WERI-Rb-1 (cell line): ENCODE measurements around the gene FNDC4.

Experiments
- DNase-seq: peaks from one replicate; pipeline ENCODE4 v3.0.0-alpha.2; 2020
- H3K27ac ChIP-seq: fragments of 250-450 bp; sonication (Bioruptor Pico); 2 replicates; pipeline ENCODE4 v1.5.1; 2020; ENCODE audit warnings: mild to moderate bottlenecking, moderate library complexity
- H3K27me3 ChIP-seq: fragments of 250-450 bp; sonication (Bioruptor Pico); 2 replicates; pipeline ENCODE4 v1.5.1; 2021; ENCODE audit warnings: mild to moderate bottlenecking, low read depth, moderate library complexity; ENCODE audit not compliant: insufficient read depth, severe bottlenecking
- H3K36me3 ChIP-seq: fragments of 250-450 bp; sonication (Bioruptor Pico); 2 replicates; pipeline ENCODE4 v1.5.1; 2020; ENCODE audit warnings: mild to moderate bottlenecking, moderate library complexity
- H3K4me3 ChIP-seq: 2 replicates; pipeline ENCODE4 v1.5.1; 2011; ENCODE audit warnings: low read depth, mild to moderate bottlenecking, control low read depth, low read length
- H3K9me3 ChIP-seq: fragments of 250-450 bp; sonication (Bioruptor Pico); 2 replicates; pipeline ENCODE4 v1.5.1; 2021; ENCODE audit warnings: mild to moderate bottlenecking, moderate library complexity; ENCODE audit not compliant: severe bottlenecking
- TF ChIP-seq, protein P1 (sequence below): IDR thresholded peaks from 2 replicates; pipeline ENCODE4 v1.5.1; 2011; ENCODE audit warnings: low read depth, mild to moderate bottlenecking, control low read depth, inconsistent platforms, low read length

FNDC4 gene

GRCh38 chr2:27507293-27507692, 12.3 kb upstream of the FNDC4 start:
- H3K27me3 ChIP-seq = no peaks in the 10 kb centered on the region
- no peak overlapping the region for H3K4me3 ChIP-seq
- H3K27ac ChIP-seq = no peak overlapping the region
- DNase-seq = no peak
- TF ChIP-seq, protein P1, sequence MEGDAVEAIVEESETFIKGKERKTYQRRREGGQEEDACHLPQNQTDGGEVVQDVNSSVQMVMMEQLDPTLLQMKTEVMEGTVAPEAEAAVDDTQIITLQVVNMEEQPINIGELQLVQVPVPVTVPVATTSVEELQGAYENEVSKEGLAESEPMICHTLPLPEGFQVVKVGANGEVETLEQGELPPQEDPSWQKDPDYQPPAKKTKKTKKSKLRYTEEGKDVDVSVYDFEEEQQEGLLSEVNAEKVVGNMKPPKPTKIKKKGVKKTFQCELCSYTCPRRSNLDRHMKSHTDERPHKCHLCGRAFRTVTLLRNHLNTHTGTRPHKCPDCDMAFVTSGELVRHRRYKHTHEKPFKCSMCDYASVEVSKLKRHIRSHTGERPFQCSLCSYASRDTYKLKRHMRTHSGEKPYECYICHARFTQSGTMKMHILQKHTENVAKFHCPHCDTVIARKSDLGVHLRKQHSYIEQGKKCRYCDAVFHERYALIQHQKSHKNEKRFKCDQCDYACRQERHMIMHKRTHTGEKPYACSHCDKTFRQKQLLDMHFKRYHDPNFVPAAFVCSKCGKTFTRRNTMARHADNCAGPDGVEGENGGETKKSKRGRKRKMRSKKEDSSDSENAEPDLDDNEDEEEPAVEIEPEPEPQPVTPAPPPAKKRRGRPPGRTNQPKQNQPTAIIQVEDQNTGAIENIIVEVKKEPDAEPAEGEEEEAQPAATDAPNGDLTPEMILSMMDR = no peak
- no peaks in the 10 kb centered on the region for H3K9me3 ChIP-seq
- no peaks in the 10 kb centered on the region for H3K36me3 ChIP-seq

- no peak overlapping the region for H3K4me3 ChIP-seq
- no peaks in the 10 kb centered on the region for H3K36me3 ChIP-seq
- H3K9me3 ChIP-seq = no peaks in the 10 kb centered on the region
- no peaks in the 10 kb centered on the region for H3K27me3 ChIP-seq
- TF ChIP-seq, protein P1 = no peak
- no peak overlapping the region for H3K27ac ChIP-seq
- no peak for DNase-seq
These were observed 11.6 kb upstream of the FNDC4 start for GRCh38 chr2:27506587-27506986.

DNA sequence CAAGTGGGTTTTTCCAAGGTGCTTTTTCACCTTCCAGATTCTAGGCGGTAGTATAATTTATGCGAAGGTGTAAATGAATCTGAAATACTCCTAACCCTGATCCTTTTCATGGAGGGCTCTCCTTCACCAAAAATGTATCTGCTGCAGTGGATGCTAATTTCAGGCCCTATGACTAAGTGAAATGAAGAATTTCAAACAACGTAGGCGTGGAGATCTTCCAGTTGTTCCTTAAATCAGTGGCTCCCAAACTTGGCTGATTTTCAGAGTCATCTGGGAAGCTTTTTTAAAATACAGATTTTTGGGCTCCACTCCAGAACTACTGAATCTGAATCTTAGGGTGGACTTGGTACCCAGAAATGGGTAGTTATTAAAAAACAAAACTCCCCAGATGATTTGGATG, 7.1 kb upstream of the FNDC4 start:
- TF ChIP-seq, protein P1 = no peak
- Histone ChIP-seq H3K36me3 (no peaks in the 10 kb centered on the region), H3K4me3 (no peak overlapping the region), H3K9me3 (no peaks in the 10 kb centered on the region), H3K27me3 (no peaks in the 10 kb centered on the region), H3K27ac (no peak overlapping the region)
- no peak for DNase-seq

GRCh38 chr2:27501042-27501441, 6.0 kb upstream of the FNDC4 start:
- no peaks in the 10 kb centered on the region for H3K9me3 ChIP-seq
- TF ChIP-seq, protein P1 = no peak
- H3K36me3 ChIP-seq = no peaks in the 10 kb centered on the region
- H3K27ac ChIP-seq = no peak overlapping the region
- H3K4me3 ChIP-seq = no peak overlapping the region
- no peak for DNase-seq
- H3K27me3 ChIP-seq = no peaks in the 10 kb centered on the region

GRCh38 chr2:27498975-27499374, 4.0 kb upstream of the FNDC4 start:
- no peak overlapping the region for H3K4me3 ChIP-seq

GRCh38 chr2:27497288-27497627, 2.3 kb upstream of the FNDC4 start:
- no peaks in the 10 kb centered on the region for H3K9me3 ChIP-seq
- no peak overlapping the region for H3K27ac ChIP-seq
- peaks cover 3% of the 10 kb centered on the region for H3K27me3 ChIP-seq
- TF ChIP-seq, protein P1 = no peak
- no peaks in the 10 kb centered on the region for H3K36me3 ChIP-seq
- no peak overlapping the region for H3K4me3 ChIP-seq
- DNase-seq = no peak

More at GRCh38 chr2:27498975-27499374, 4.0 kb upstream of the FNDC4 start:
- peaks cover 3% of the 10 kb centered on the region for H3K27me3 ChIP-seq
- TF ChIP-seq, protein P1 = no peak
- H3K9me3 ChIP-seq = no peaks in the 10 kb centered on the region
- no peak for DNase-seq
- no peaks in the 10 kb centered on the region for H3K36me3 ChIP-seq
- H3K27ac ChIP-seq = no peak overlapping the region
